H9 (cell line): ENCODE results near the gene VIT. TPM values are rescaled to one million over a fixed set of nuclear protein-coding genes. Genes with fewer than 3 reads are reported as not detected.

Source experiments
- DNase-seq: peaks from one replicate; pipeline ENCODE4 v3.0.0-alpha.2; 2017
- H2AFZ ChIP-seq: one replicate; pipeline ENCODE4 v1.6.1; 2013; ENCODE audit warnings: mild to moderate bottlenecking, low read length, control low read depth, moderate library complexity
- H2AK5ac ChIP-seq: 2 replicates; pipeline ENCODE4 v1.6.1; 2013; ENCODE audit warnings: low read length, control low read depth, mixed read lengths; ENCODE audit not compliant: insufficient read length
- H2BK120ac ChIP-seq: one replicate; pipeline ENCODE4 v1.6.1; 2013; ENCODE audit warnings: low read depth, mild to moderate bottlenecking, low read length, control low read depth, inconsistent platforms; ENCODE audit not compliant: poor library complexity, severe bottlenecking
- H2BK12ac ChIP-seq: 2 replicates; pipeline ENCODE4 v1.6.1; 2013; ENCODE audit warnings: low read length, control low read depth, mixed read lengths, low read depth; ENCODE audit not compliant: insufficient read length
- H2BK15ac ChIP-seq: 2 replicates; pipeline ENCODE4 v1.6.1; 2013; ENCODE audit warnings: low read depth, low read length, control low read depth
- H2BK20ac ChIP-seq: one replicate; pipeline ENCODE4 v1.6.1; 2013; ENCODE audit warnings: low read depth, mild to moderate bottlenecking, low read length, control low read depth, inconsistent platforms; ENCODE audit not compliant: poor library complexity, severe bottlenecking
- H2BK5ac ChIP-seq: 2 replicates; pipeline ENCODE4 v1.6.1; 2013; ENCODE audit warnings: low read length, control low read depth, mixed read lengths; ENCODE audit not compliant: insufficient read length
- H3K14ac ChIP-seq: 2 replicates; pipeline ENCODE4 v1.6.1; 2013; ENCODE audit warnings: low read length, control low read depth; ENCODE audit not compliant: insufficient read depth
- H3K18ac ChIP-seq: 2 replicates; pipeline ENCODE4 v1.6.1; 2013; ENCODE audit warnings: low read depth, mild to moderate bottlenecking, mixed read lengths, low read length, control low read depth; ENCODE audit not compliant: insufficient read length
- H3K23ac ChIP-seq: 2 replicates; pipeline ENCODE4 v1.6.1; 2013; ENCODE audit warnings: low read length, control low read depth, mixed read lengths, low read depth; ENCODE audit not compliant: insufficient read length
- H3K23me2 ChIP-seq: 2 replicates; pipeline ENCODE4 v1.6.1; 2013; ENCODE audit warnings: low read depth, mild to moderate bottlenecking, mixed read lengths, low read length, control low read depth; ENCODE audit not compliant: insufficient read length, poor library complexity, severe bottlenecking
- H3K27ac ChIP-seq: 2 replicates; pipeline ENCODE4 v1.5.1; 2013; ENCODE audit warnings: low read length, control low read depth, mixed read lengths, low read depth; ENCODE audit not compliant: insufficient read length
- H3K27me3 ChIP-seq: 2 replicates; pipeline ENCODE4 v1.6.1; 2013; ENCODE audit warnings: low read length, control low read depth, inconsistent platforms; ENCODE audit not compliant: insufficient read depth
- H3K4ac ChIP-seq: 2 replicates; pipeline ENCODE4 v1.6.1; 2013; ENCODE audit warnings: low read depth, mild to moderate bottlenecking, control low read depth, inconsistent platforms, low read length, moderate library complexity
- H3K4me1 ChIP-seq: 2 replicates; pipeline ENCODE4 v1.6.1; 2013; ENCODE audit warnings: low read length, control low read depth, inconsistent platforms; ENCODE audit not compliant: insufficient read depth
- H3K4me2 ChIP-seq: 2 replicates; pipeline ENCODE4 v1.6.1; 2013; ENCODE audit warnings: low read length, control low read depth, mixed read lengths; ENCODE audit not compliant: insufficient read length, insufficient read depth
- H3K56ac ChIP-seq: 2 replicates; pipeline ENCODE4 v1.6.1; 2013; ENCODE audit warnings: low read depth, mild to moderate bottlenecking, mixed read lengths, low read length, control low read depth; ENCODE audit not compliant: insufficient read length
- H3K79me1 ChIP-seq: 2 replicates; pipeline ENCODE4 v1.6.1; 2013; ENCODE audit warnings: low read depth, mild to moderate bottlenecking, moderate library complexity, low read length, control low read depth, inconsistent platforms; ENCODE audit not compliant: insufficient read depth, poor library complexity, severe bottlenecking
- H3K79me2 ChIP-seq: 2 replicates; pipeline ENCODE4 v1.6.1; 2013; ENCODE audit warnings: low read length, control low read depth, inconsistent platforms; ENCODE audit not compliant: insufficient read depth
- H3K9ac ChIP-seq: 2 replicates; pipeline ENCODE4 v1.6.1; 2013; ENCODE audit warnings: low read length, control low read depth, mixed read lengths; ENCODE audit not compliant: insufficient read length; ENCODE audit errors: extremely low read depth
- H3K9me3 ChIP-seq: one replicate; pipeline ENCODE4 v1.6.1; 2013; ENCODE audit warnings: low read depth, low read length, inconsistent platforms; ENCODE audit not compliant: control insufficient read depth
- H3T11ph ChIP-seq: one replicate; pipeline ENCODE4 v1.6.1; 2013; ENCODE audit warnings: mild to moderate bottlenecking, low read length, control low read depth, inconsistent platforms
- H4K20me1 ChIP-seq: one replicate; pipeline ENCODE4 v1.6.1; 2013; ENCODE audit not compliant: control insufficient read depth, insufficient read length, insufficient read depth
- H4K5ac ChIP-seq: 2 replicates; pipeline ENCODE4 v1.6.1; 2013; ENCODE audit warnings: low read depth, mild to moderate bottlenecking, mixed read lengths, low read length, control low read depth; ENCODE audit not compliant: insufficient read length
- H4K8ac ChIP-seq: replicated peaks from 2 replicates; pipeline ENCODE4 v1.6.1; 2013; ENCODE audit warnings: low read length, control low read depth, mixed read lengths, low read depth; ENCODE audit not compliant: insufficient read length
- H4K91ac ChIP-seq: 2 replicates; pipeline ENCODE4 v1.6.1; 2013; ENCODE audit warnings: low read depth, mild to moderate bottlenecking, moderate library complexity, mixed read lengths, low read length, control low read depth; ENCODE audit not compliant: insufficient read length
- H3K27ac Mint-ChIP-seq, 3 experiments: 2 replicates in 2 of 3; 3 replicates in 1 of 3; pipeline ENCODE4 v1.8.0; 2020 to 2021; ENCODE audit warnings: mixed read lengths in 3 of 3, mild to moderate bottlenecking in 1 of 3, moderate library complexity in 1 of 3
- H3K27me3 Mint-ChIP-seq: 2 replicates; pipeline ENCODE4 v1.8.0; 2021; ENCODE audit warnings: low read depth, mild to moderate bottlenecking, moderate library complexity, mixed read lengths
- H3K36me3 Mint-ChIP-seq, 3 experiments: 2 replicates in 2 of 3; 3 replicates in 1 of 3; pipeline ENCODE4 v1.8.0; 2020 to 2021; ENCODE audit warnings: low read depth in 3 of 3, mixed read lengths in 3 of 3; ENCODE audit not compliant: insufficient read depth in 1 of 3
- H3K4me1 Mint-ChIP-seq, 2 experiments: 2 replicates each; pipeline ENCODE4 v1.8.0; 2020; ENCODE audit warnings: mixed read lengths in 2 of 2
- H3K4me3 Mint-ChIP-seq, 2 experiments: 2 replicates in 1 of 2; 3 replicates in 1 of 2; pipeline ENCODE4 v1.8.0; 2020 to 2021; ENCODE audit warnings: mild to moderate bottlenecking in 2 of 2, mixed read lengths in 2 of 2, moderate library complexity in 1 of 2
- H3K9me3 Mint-ChIP-seq, 2 experiments: 2 replicates in 1 of 2; 3 replicates in 1 of 2; pipeline ENCODE4 v1.8.0; 2020; ENCODE audit warnings: mild to moderate bottlenecking in 2 of 2, mixed read lengths in 2 of 2, moderate library complexity in 1 of 2
- WGBS: extraction: QIAGEN DNeasy Blood & Tissue Kit; methylation state at CpG from one replicate; pipeline ENCODE4 v1.1.7; 2013; ENCODE audit warnings: missing lambda C conversion rate, low lambda C conversion rate, mixed read lengths; ENCODE audit not compliant: insufficient read length; ENCODE audit errors: extremely low coverage; 5-methylcytosine and 5-hydroxymethylcytosine counted together
- total RNA-seq: library from RNA; stranded (reverse); gene quantifications from 2 replicates; pipeline ENCODE4 v1.2.1, GENCODE V29; 2021
- TF ChIP-seq, protein P1 (sequence below): fragments of 200-600 bp; sonication (generic); conservative IDR thresholded peaks from 3 replicates; pipeline ENCODE4 v1.8.0; 2021; ENCODE audit warnings: antibody characterized with exemption, mild to moderate bottlenecking

Gene VIT
- total RNA-seq, 1 experiment from 2014 or later: 0.15 TPM

GRCh38 chr2:36811071-36811470, 114.6 kb downstream of the VIT start:
- Histone ChIP-seq H2BK20ac (no peak overlapping the region), H3K27me3 (no peaks in the 10 kb centered on the region), H2AFZ (no peak overlapping the region), H2BK12ac (no peak overlapping the region), H3K23ac (no peak overlapping the region), H4K8ac (no peak overlapping the region), H4K91ac (no peak overlapping the region), H4K20me1 (no peaks in the 10 kb centered on the region), H3K79me2 (no peaks in the 10 kb centered on the region), H3K14ac (no peak overlapping the region), H3K4me2 (no peak overlapping the region), H3T11ph (no peak overlapping the region), H3K4ac (no peak overlapping the region), H2BK5ac (no peak overlapping the region), H3K79me1 (no peaks in the 10 kb centered on the region), H3K27ac (no peak overlapping the region), H4K5ac (no peak overlapping the region), H2AK5ac (no peak overlapping the region), H3K18ac (no peak overlapping the region), H3K56ac (no peak overlapping the region), H2BK120ac (no peak overlapping the region), H2BK15ac (no peak overlapping the region), H3K4me1 (no peaks in the 10 kb centered on the region), H3K9me3 (no peaks in the 10 kb centered on the region), H3K9ac (no peak overlapping the region), H3K23me2 (no peaks in the 10 kb centered on the region)
- Mint-ChIP-seq H3K4me1 (peaks cover 6 to 10% of the 10 kb centered on the region in 2 experiments; a peak in 3 of 4 replicates), H3K9me3 (peaks cover 0 to 3% of the 10 kb centered on the region in 2 experiments; a peak in 1 of 5 replicates), H3K27ac (no peak overlapping the region), H3K36me3 (peaks cover 0 to 2% (median 0%) of the 10 kb centered on the region in 3 experiments; a peak in 2 of 7 replicates), H3K4me3 (no peak overlapping the region), H3K27me3 (peaks cover 1% of the 10 kb centered on the region)
- DNase-seq: no peak
- WGBS: no CpG with 5 or more reads among the region's 5 CpGs
- TF ChIP-seq, protein P1, sequence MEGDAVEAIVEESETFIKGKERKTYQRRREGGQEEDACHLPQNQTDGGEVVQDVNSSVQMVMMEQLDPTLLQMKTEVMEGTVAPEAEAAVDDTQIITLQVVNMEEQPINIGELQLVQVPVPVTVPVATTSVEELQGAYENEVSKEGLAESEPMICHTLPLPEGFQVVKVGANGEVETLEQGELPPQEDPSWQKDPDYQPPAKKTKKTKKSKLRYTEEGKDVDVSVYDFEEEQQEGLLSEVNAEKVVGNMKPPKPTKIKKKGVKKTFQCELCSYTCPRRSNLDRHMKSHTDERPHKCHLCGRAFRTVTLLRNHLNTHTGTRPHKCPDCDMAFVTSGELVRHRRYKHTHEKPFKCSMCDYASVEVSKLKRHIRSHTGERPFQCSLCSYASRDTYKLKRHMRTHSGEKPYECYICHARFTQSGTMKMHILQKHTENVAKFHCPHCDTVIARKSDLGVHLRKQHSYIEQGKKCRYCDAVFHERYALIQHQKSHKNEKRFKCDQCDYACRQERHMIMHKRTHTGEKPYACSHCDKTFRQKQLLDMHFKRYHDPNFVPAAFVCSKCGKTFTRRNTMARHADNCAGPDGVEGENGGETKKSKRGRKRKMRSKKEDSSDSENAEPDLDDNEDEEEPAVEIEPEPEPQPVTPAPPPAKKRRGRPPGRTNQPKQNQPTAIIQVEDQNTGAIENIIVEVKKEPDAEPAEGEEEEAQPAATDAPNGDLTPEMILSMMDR: no peak
